Retinal pigment epithelial cell (primary cell): ENCODE measurements around the gene FGF3.

ENCODE experiments used
- DNase-seq: peaks from one replicate; pipeline ENCODE4 v3.0.0-alpha.2; 2010; ENCODE audit warnings: low read depth
- H3K4me3 ChIP-seq: 2 replicates; pipeline ENCODE4 v1.5.1; 2011; ENCODE audit warnings: mild to moderate bottlenecking, low read length, control low read depth, moderate library complexity
- TF ChIP-seq, protein P1 (sequence below): conservative IDR thresholded peaks from 2 replicates; pipeline ENCODE4 v1.5.1; 2011; ENCODE audit warnings: low read depth, low read length, control low read depth, inconsistent platforms

Gene FGF3

DNA sequence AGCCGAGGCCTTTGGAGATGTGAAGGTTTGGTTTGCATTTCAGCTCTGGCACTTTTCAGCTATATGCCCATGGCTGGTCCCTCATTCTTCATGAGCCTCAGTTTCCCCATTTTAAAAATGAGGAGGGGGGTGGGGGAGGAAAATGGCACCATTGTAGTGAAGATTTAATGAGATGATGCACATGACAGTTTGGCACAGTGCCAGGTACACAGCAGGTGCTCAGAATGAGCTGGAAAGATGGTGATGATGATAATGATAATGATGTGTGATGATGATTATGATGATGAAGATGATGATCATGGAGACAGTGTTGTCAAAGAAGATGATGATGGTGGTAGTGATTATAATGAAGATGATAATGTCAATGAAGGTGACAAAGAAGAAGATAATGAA lies 24.3 kb upstream of the FGF3 start:
- no peak overlapping the region for H3K4me3 ChIP-seq
- TF ChIP-seq, protein P1, sequence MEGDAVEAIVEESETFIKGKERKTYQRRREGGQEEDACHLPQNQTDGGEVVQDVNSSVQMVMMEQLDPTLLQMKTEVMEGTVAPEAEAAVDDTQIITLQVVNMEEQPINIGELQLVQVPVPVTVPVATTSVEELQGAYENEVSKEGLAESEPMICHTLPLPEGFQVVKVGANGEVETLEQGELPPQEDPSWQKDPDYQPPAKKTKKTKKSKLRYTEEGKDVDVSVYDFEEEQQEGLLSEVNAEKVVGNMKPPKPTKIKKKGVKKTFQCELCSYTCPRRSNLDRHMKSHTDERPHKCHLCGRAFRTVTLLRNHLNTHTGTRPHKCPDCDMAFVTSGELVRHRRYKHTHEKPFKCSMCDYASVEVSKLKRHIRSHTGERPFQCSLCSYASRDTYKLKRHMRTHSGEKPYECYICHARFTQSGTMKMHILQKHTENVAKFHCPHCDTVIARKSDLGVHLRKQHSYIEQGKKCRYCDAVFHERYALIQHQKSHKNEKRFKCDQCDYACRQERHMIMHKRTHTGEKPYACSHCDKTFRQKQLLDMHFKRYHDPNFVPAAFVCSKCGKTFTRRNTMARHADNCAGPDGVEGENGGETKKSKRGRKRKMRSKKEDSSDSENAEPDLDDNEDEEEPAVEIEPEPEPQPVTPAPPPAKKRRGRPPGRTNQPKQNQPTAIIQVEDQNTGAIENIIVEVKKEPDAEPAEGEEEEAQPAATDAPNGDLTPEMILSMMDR, result no peak
- no peak for DNase-seq

DNA sequence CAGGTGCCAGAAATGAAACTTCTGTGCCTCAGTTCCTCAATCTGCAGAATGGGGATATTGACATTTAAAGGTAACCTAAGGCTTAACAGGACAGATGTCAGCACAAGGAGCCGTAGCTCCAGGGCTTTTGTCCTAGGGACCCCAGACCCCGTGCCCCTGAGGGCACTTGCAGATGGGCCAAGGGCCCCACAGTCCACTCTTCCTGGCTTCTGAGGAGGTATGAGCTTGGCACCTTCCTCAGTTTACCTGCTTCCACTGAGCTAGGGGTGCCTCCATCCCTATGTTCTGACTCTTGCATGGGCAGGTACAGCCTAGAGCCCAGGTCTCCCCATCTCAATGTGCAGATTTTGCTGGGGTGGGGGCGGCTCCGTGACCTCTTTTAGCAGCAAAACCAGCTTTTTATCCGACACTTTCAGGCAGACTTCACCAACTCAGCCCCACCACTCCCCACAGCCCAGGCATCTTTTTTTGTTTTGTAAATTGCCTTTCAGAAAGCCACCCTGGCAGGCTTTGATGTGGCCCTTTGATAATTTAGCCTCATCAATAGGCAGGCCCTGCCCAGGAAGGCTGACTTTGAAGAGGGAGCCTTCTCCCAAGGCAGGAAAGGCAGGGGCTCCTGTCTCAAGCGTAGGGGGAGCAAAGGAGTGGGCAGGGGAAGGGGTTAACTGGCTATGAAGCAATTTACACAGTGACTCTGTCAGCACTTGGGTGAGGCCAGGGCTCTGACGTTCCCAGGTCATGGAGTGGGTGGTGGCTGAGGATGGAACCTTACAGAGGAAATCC lies 23.7 kb upstream of the FGF3 start:
- TF ChIP-seq, protein P1, result no peak
- no peak overlapping the region for H3K4me3 ChIP-seq
- DNase-seq, result no peak

DNA sequence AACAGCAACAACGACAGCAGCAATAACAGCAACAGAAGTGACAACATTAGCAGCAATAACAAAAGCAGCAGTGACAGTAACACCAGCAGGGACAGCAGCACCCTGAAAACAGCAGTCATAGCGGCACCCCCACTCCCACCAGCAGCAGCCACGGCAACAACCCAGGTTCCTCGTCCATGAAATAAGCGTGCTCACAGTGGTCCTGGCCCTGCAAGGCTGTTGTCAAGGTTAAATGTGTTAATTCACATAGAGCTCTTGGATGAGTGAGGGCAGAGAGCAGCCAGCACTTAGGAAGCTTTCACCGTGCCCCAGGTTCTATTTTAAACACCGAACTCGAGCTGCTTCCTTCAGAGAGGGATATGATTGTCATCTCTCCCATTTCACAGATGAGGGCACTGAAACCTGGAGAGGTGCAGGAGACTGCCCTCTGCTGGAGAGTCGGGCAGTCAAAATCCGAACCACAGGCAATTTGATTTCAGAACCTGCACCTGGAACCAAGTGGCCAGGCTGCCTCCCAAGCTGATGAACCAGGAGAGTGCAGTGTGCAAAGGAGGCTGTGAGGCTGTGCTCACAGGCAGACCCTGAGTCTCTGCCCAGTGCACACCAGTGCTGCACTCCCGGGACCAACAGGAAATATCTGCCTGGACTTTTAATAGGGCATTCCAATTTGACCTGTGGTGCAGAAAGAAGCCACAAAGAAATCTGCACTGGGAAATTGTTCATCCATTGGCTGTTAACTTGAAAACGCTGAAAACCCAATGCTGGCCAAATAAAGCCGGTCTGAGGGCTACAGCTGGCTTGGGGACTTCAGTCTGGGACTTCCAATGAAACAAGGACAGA lies 22.9 kb upstream of the FGF3 start:
- no peak overlapping the region for H3K4me3 ChIP-seq
- DNase-seq, result no peak
- TF ChIP-seq, protein P1, result peak; percentile 50

DNA sequence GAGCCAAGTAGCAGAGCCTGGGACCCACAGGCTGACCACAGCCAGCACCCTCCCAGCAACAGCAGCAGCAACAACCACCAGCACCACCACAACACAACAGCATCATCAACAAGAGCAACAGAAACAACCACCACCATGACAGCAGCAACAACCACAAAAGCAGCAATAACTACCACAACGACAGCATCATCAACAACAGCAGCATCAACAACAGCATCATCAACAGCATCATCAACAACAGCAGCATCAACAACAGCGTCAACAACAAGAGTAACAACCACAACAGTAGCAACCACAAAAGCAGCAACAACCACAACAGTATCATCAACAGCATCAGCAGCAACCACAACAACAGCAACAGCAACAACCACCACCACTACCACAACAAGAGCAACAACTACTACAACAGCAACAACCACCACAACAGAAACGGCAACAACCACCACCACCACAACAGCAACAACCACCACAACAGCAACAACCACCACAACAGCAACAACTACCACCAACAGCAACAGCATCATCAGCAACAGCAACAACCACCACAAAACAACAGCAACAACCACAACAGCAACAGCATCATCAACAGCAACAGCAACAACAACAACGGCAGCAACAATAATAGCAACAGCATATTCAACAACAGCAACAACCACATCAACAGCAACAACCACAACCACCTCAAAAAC lies 22.1 kb upstream of the FGF3 start:
- DNase-seq, result no peak
- TF ChIP-seq, protein P1, result no peak
- no peak overlapping the region for H3K4me3 ChIP-seq

DNA sequence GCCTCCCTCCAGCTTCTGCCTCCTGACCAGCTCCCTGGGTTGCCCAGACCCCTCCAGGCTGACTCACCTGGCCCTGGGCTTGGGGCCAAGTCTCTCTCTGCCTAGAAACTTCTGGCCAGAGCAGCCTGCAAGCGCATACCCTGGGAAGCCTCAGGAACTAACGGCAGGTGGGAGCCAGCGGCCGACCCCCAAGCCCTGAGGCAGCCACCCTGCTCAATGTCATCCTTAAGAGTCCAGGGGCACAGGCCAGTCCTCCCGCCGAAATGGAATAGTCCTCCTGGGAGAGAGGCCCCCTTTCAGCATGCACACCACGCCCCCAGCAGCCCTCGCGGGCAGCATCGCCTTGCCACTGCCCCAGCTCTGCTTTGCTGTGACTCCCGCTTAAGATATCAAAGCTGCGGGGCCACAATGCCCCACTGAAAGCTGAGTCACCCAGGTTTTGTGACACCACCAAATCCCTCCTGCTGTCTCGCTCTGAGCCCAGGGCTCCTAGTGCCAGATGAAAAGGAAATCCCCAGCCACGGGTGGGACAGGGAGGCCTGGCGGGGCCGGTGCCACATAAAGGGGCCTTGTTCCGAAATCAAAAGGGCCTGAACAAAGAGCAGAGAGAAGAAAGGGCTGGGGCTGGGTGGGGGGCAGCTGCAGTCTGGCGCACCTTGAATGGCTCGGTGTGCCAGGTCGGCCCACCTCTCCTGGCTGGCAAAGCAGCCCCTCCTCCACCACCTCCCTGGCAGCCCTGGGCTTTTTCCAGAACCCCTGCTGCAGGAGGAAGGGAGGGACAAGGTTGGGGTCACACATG lies 21.4 kb upstream of the FGF3 start:
- no peak overlapping the region for H3K4me3 ChIP-seq
- peak; percentile 25 for DNase-seq
- TF ChIP-seq, protein P1, result no peak

DNA sequence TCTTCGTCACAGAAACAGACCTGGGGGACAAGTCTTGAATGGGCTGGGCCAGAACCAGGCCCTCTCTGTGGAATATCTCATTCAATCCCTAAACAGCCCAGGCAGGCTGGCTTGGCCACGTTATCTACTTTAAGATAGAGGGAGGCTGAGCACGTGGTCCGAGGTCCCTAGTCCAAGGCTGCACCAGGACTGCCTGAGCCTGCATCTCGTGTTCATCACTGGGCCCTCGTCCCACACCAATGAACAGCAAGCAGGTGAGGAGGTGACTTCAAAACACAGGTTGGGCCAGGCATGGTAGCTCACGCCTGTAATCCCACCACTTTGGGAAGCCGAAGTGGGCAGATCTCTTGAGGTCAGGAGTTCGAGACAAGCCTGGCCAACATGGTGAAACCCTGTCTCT lies 20.3 kb upstream of the FGF3 start:
- no peak overlapping the region for H3K4me3 ChIP-seq
- DNase-seq, result no peak
- TF ChIP-seq, protein P1, result no peak
